Measurements from ENCODE around the gene GMPPB.

Gene GMPPB

GRCh38 chr3:49670940-49671290, 52.8 kb downstream of the GMPPB start:
- DNase-seq (no peak), ATAC-seq (no peak)

Measured in stimulated activated naive CD8-positive, alpha-beta T cell treated with anti-CD3 and anti-CD28 coated beads, Interleukin-15, Interleukin-2, amounts not matched to agents 100 U/mL and 50 U/mL, for 24 hours (primary cell).